GM12892 (cell line): ENCODE measurements around the gene TRRAP.
A peak's percentile ranks its signal among the peaks of the same experiment; 100 is the strongest.
"Not testable (repeated sequence)": the region's sequence is repeated elsewhere in the genome, so short reads cannot be mapped to it uniquely, and the experiment has no call there.

Source experiments
- DNase-seq: peaks from one replicate; pipeline ENCODE4 v3.0.0; 2011; ENCODE audit not compliant: insufficient read length
- FAIRE-seq: peaks from 2 replicates; lab custom pipeline; 2011; peaks lifted over from hg19 to GRCh38; lab: Jason Lieb, UNC
- POLR2A ChIP-seq: IDR thresholded peaks from 2 replicates; pipeline ENCODE4 v1.6.1; 2011; ENCODE audit warnings: low read depth, low read length, control low read depth
- POLR2AphosphoS5 ChIP-seq: IDR thresholded peaks from 2 replicates; pipeline ENCODE4 v1.6.1; 2011; ENCODE audit warnings: low read depth, low read length, control low read depth
- TAF1 ChIP-seq: IDR thresholded peaks from 2 replicates; pipeline ENCODE4 v1.6.1; 2011; ENCODE audit warnings: low read depth, mild to moderate bottlenecking, control low read depth, low read length, borderline replicate concordance

The TRRAP gene

GRCh38 chr7:98869027-98869596 is 9.2 kb upstream of the TRRAP start:
- FAIRE-seq, result no peak
- TF ChIP-seq POLR2A (no peak), POLR2AphosphoS5 (no peak), TAF1 (no peak)
- no peak for DNase-seq

DNA sequence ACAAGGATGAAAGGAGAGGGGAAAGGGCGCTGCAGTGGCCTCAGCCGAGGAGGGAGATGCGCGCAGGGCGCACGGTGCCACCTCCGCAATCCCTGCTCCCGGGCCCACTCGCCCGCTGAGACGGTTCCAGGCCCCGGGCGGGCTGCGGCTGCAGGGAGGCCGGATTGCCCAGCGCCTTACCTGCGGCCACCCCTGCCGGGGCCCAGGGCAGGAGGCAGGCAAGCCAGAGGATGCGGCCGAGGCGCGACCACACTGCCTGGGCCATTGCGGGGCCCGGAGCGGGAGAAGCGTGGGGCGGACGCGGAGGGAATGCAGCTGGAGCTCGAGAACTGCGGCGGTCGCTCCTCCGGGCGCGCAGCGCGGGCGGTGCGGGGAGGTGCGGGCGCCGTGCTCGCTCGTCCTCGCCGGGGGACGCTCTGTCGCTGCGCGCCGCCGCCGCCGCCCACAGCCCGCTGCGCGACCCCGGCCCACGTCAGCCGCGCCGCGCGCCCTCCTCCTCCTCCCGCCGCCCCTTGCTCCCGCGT is 8.7 kb upstream of the TRRAP start, which contains the start of gene TMEM130:
TMEM130 (minus strand) TSS at position 418 of the 524 bp plus-strand sequence; CDS start at position 265, 153 bp downstream.
- DNase-seq, result no peak
- TF ChIP-seq POLR2AphosphoS5 (no peak), POLR2A (no peak), TAF1 (no peak)
- no peak for FAIRE-seq

DNA sequence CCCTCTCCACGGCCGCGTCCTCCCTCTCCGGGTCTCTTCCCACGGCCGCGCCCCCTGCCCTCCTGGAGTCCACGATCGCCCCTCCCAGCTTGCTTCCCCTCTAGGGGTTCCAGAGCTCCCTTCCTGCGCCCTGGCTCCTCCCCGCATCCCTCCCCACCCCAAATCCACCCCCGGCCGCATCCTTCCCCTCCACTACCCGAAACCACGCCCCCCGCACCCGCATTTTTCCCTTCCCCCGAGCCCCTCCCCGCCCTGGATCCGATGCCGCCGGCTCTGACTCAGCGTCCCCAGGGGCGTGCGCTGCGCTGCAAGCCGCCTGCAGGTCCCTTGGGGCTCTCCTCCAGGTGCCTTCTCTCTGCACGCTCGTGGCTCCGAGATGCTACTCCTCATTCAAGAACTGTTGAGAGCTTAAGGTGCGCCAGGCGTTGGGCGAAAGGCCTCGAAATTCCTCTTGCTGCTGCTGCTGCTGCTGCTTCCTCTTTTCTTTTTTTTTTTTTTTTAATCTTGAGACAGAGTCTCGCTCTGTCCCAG is 8.1 kb upstream of the TRRAP start:
- DNase-seq (peak; percentile 51), FAIRE-seq (no peak)
- no peak for TF ChIP-seq POLR2A
- TF ChIP-seq POLR2AphosphoS5, result no peak
- TF ChIP-seq TAF1, result no peak

GRCh38 chr7:98870807-98871491 is 7.4 kb upstream of the TRRAP start:
- DNase-seq (no peak), FAIRE-seq (no peak)
- no peak for TF ChIP-seq POLR2A
- no peak for TF ChIP-seq POLR2AphosphoS5
- no peak for TF ChIP-seq TAF1

- TF ChIP-seq POLR2A (no peak), POLR2AphosphoS5 (no peak), TAF1 (no peak)
- FAIRE-seq (no peak), DNase-seq (no peak)
Observed at GRCh38 chr7:98872328-98872924, 5.9 kb upstream of the TRRAP start.

GRCh38 chr7:98873610-98874009 is 4.7 kb upstream of the TRRAP start:
- not testable (repeated sequence) for FAIRE-seq, DNase-seq

DNA sequence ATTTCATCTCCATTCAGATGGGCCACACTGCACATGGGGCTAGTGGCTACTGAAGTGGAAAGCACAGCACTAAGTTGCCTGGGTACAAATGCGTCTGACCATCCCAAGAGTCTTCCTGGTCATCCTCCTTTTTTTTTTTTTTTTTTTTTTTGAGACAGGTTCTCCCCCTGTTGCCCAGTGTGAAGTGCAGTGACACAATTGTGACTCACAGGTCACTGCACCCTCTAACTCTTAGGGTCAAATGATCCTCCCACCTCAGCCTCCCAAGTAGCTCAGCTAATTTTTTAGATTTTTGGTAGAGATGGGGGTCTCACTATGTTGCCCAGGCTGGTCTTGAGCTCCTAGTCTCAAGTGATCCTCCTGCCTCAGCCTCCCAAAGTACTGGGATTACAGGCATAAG is 3.4 kb upstream of the TRRAP start:
- no peak for TF ChIP-seq POLR2A
- TF ChIP-seq POLR2AphosphoS5, result no peak
- TF ChIP-seq TAF1, result no peak
- no peak for FAIRE-seq
- no peak for DNase-seq

DNA sequence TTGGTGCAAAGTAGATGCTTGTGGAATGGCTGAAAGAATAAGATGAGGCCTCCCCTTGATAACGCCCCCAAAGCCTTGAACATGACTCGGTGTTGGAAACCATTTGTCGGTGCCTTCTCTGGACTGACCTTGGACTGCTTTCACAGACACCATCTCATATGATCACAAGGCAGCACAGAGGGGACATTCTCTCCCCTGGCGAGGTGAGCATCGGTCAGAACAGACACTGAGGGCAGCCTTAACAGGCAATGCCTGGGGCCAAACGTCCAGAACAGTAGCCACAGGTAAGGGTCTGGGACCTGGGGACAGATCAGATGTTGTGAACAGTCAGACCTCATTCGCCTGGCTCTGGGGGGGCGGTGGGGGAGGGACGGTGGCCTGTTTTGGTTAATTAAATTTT is 2.8 kb upstream of the TRRAP start:
- TF ChIP-seq POLR2AphosphoS5, result no peak
- TF ChIP-seq POLR2A, result no peak
- no peak for TF ChIP-seq TAF1
- DNase-seq (no peak), FAIRE-seq (no peak)

- TF ChIP-seq POLR2A (no peak), TAF1 (no peak), POLR2AphosphoS5 (no peak)
- DNase-seq (no peak), FAIRE-seq (no peak)
Observed at GRCh38 chr7:98877146-98877545, 1.2 kb upstream of the TRRAP start.

DNA sequence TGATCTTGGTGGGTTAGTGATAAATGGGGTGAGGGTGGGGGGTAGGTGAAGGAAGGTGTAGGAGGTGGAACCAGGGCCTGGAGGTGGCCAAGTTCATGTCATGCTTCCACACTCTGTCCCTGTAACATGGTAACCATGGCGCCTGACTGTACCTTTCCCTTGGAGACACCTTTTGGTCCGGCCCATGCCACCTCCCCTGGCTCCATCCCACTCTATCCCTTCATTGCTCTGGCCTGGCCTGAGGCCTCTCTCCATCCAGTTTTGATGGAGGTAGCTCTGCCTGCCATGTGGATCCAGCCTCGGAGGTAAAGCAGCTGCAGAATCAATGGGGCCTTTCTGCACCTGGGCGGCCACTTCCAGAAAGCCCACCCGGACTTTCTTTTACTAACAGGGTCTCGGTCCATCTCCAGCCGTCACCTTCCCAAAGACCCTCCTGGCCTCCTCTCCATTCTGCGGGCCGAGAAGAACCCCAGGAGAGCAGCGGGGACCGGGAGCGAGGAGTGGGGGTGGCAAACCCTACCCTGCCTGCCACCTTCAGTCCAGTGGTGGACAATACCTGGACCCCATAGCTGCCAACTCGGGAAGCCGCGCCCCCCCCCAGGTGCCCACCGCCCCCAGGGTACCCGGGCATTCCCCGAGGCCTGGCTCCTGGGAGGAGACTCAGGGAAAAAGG is 504 bp upstream of the TRRAP start:
- FAIRE-seq (no peak), DNase-seq (no peak)
- TF ChIP-seq TAF1 (no peak), POLR2A (no peak), POLR2AphosphoS5 (no peak)
